Liver (tissue), 9 donors: ENCODE data around the gene MALRD1. TPM values are rescaled to one million over a fixed set of nuclear protein-coding genes. Genes with fewer than 3 reads are reported as not detected.

ENCODE experiments used
- DNase-seq: peaks from one replicate; pipeline ENCODE4 v3.0.0-alpha.2; 2017; ENCODE audit warnings: low spot score
- H3K27ac ChIP-seq, 2 donors: one replicate each; pipeline ENCODE4 v1.7.0; 2013; ENCODE audit warnings: inconsistent platforms in 2 of 2, low read length in 2 of 2, control low read depth in 1 of 2, low read depth in 1 of 2, mild to moderate bottlenecking in 1 of 2
- H3K27me3 ChIP-seq, 4 donors: one replicate each; pipeline versions ENCODE4 v1.6.1 to v1.7.0; 2013; ENCODE audit warnings: low read length in 3 of 4, inconsistent platforms in 1 of 4, mild to moderate bottlenecking in 1 of 4, moderate library complexity in 1 of 4; ENCODE audit not compliant: control insufficient read depth in 4 of 4, insufficient read depth in 4 of 4
- H3K36me3 ChIP-seq, 4 donors: one replicate each; pipeline versions ENCODE4 v1.6.1 to v1.7.0; 2013; ENCODE audit warnings: low read length in 3 of 4, mild to moderate bottlenecking in 3 of 4, low read depth in 1 of 4, moderate library complexity in 1 of 4; ENCODE audit not compliant: control insufficient read depth in 4 of 4, insufficient read depth in 3 of 4
- H3K4me1 ChIP-seq, 4 donors: one replicate each; pipeline versions ENCODE4 v1.6.1 to v1.7.0; 2013; ENCODE audit warnings: low read length in 3 of 4, mild to moderate bottlenecking in 3 of 4, moderate library complexity in 1 of 4; ENCODE audit not compliant: control insufficient read depth in 4 of 4, insufficient read depth in 4 of 4
- H3K4me3 ChIP-seq, 3 donors: one replicate each; pipeline versions ENCODE4 v1.6.1 to v1.7.0; 2013; ENCODE audit warnings: low read length in 3 of 3, control low read depth in 1 of 3, low read depth in 1 of 3, mild to moderate bottlenecking in 1 of 3
- H3K9ac ChIP-seq, 2 donors: one replicate each; pipeline ENCODE4 v1.7.0; 2013; ENCODE audit warnings: low read length in 2 of 2, mild to moderate bottlenecking in 2 of 2, moderate library complexity in 2 of 2, control low read depth in 1 of 2, low read depth in 1 of 2
- H3K9me3 ChIP-seq, 4 donors: one replicate each; pipeline versions ENCODE4 v1.6.1 to v1.7.0; 2013; ENCODE audit warnings: low read length in 3 of 4; ENCODE audit not compliant: control insufficient read depth in 4 of 4
- ATF3 ChIP-seq: IDR thresholded peaks from 2 replicates; pipeline ENCODE4 v1.6.1; 2016; ENCODE audit warnings: antibody characterized with exemption
- CTCF ChIP-seq: fragments of 150-350 bp; IDR thresholded peaks from 2 replicates; pipeline ENCODE4 v1.5.1; 2017; ENCODE audit warnings: improper control_type of control experiment, low read depth, low read length; ENCODE audit not compliant: missing input control
- EGR1 ChIP-seq, 2 donors: IDR thresholded peaks; 2 replicates each; pipeline ENCODE4 v1.6.1; 2016 to 2018; ENCODE audit warnings: antibody characterized with exemption in 2 of 2, low read depth in 2 of 2
- FOXA1 ChIP-seq: IDR thresholded peaks from 2 replicates; pipeline ENCODE4 v1.6.1; 2016; ENCODE audit warnings: antibody characterized with exemption
- FOXA2 ChIP-seq: IDR thresholded peaks from 2 replicates; pipeline ENCODE4 v1.6.1; 2016; ENCODE audit warnings: antibody characterized with exemption
- HNF4A ChIP-seq, 2 donors: conservative IDR thresholded peaks; 2 replicates each; pipeline ENCODE4 v1.6.1; 2016; ENCODE audit warnings: antibody characterized with exemption in 2 of 2, mild to moderate bottlenecking in 2 of 2
- HNF4G ChIP-seq: IDR thresholded peaks from 2 replicates; pipeline ENCODE4 v1.6.1; 2016; ENCODE audit warnings: antibody characterized with exemption
- JUND ChIP-seq, 2 donors: IDR thresholded peaks; 2 replicates each; pipeline ENCODE4 v1.6.1; 2016; ENCODE audit warnings: antibody characterized with exemption in 2 of 2
- MAX ChIP-seq: IDR thresholded peaks from 2 replicates; pipeline ENCODE4 v1.6.1; 2016; ENCODE audit warnings: antibody characterized with exemption
- NR2F2 ChIP-seq: IDR thresholded peaks from 2 replicates; pipeline ENCODE4 v1.6.1; 2016; ENCODE audit warnings: antibody characterized with exemption
- RAD21 ChIP-seq, 2 donors: IDR thresholded peaks; 2 replicates each; pipeline ENCODE4 v1.6.1; 2016; ENCODE audit warnings: antibody characterized with exemption in 2 of 2, mild to moderate bottlenecking in 2 of 2
- REST ChIP-seq: IDR thresholded peaks from 2 replicates; pipeline ENCODE4 v1.6.1; 2016; ENCODE audit warnings: antibody characterized with exemption, mild to moderate bottlenecking
- RXRA ChIP-seq, 2 donors: IDR thresholded peaks; 2 replicates each; pipeline ENCODE4 v1.6.1; 2017 to 2018; ENCODE audit warnings: antibody characterized with exemption in 2 of 2, mild to moderate bottlenecking in 1 of 2
- SP1 ChIP-seq: IDR thresholded peaks from 2 replicates; pipeline ENCODE4 v1.6.1; 2018; ENCODE audit warnings: antibody characterized with exemption, mild to moderate bottlenecking
- YY1 ChIP-seq: IDR thresholded peaks from 2 replicates; pipeline ENCODE4 v1.6.1; 2016; ENCODE audit warnings: antibody characterized with exemption, mild to moderate bottlenecking
- WGBS: extraction: QIAGEN DNeasy Blood & Tissue Kit; methylation state at CpG from one replicate; pipeline ENCODE4 v1.1.7; 2013; 5-methylcytosine and 5-hydroxymethylcytosine counted together
- polyA plus RNA-seq, 2 donors: library from polyadenylated mRNA; stranded (reverse) in 1 of 2; unstranded in 1 of 2; fragments of 200-250 nt in 1 of 2; fragments of >200 nt in 1 of 2; fragmentation: Nextera tagmentation in 1 of 2; extraction: Ambion mirVana in 1 of 2; gene quantifications; one replicate each; pipeline versions ENCODE4 v1.2.1 to v1.2.3, GENCODE V29; 2013 to 2015
- total RNA-seq, 2 donors: library from RNA; depleted of rRNA; stranded (reverse); fragments of >200 nt; gene quantifications; one replicate each; pipeline ENCODE4 v1.2.3, GENCODE V29; 2014
- donor health status: healthy.
- donor health status: healthy.
- donor health status: healthy.
- donor health status: healthy.
- donor health status: healthy.

Gene MALRD1
- total and polyA plus RNA-seq, 4 donors = 0.37 to 0.59 TPM; not detected in 2

- WGBS = 76% methylated on average over 1 of the region's 1 CpG
- no peaks in the 10 kb centered on the region for H3K9me3 ChIP-seq
- H3K4me1 ChIP-seq = no peaks in the 10 kb centered on the region
- H3K4me3 ChIP-seq = no peak overlapping the region
- TF ChIP-seq YY1 = no peak
- TF ChIP-seq FOXA2 = no peak
- no peak for TF ChIP-seq HNF4A (conservative IDR thresholded peaks at IDR 0.05)
- no peak for TF ChIP-seq NR2F2
- no peak for TF ChIP-seq CTCF
- TF ChIP-seq RXRA (IDR thresholded peaks at IDR 0.05) = no peak
- TF ChIP-seq MAX = no peak
- no peak for TF ChIP-seq HNF4G
- H3K9ac ChIP-seq = no peak overlapping the region
- no peaks in the 10 kb centered on the region for H3K27me3 ChIP-seq
- no peaks in the 10 kb centered on the region for H3K36me3 ChIP-seq
- DNase-seq = no peak
- H3K27ac ChIP-seq = no peak overlapping the region
Measured at GRCh38 chr10:19329475-19329874, 280.9 kb downstream of the MALRD1 start.

GRCh38 chr10:19332304-19332703 is 283.7 kb downstream of the MALRD1 start:
- no peak overlapping the region for H3K9ac ChIP-seq
- TF ChIP-seq CTCF = no peak
- TF ChIP-seq JUND (IDR thresholded peaks at IDR 0.05) = no peak
- no peak for TF ChIP-seq RAD21 (IDR thresholded peaks at IDR 0.05)
- no peak for TF ChIP-seq ATF3
- TF ChIP-seq FOXA1 = no peak
- TF ChIP-seq REST = no peak
- no peak for TF ChIP-seq EGR1 (IDR thresholded peaks at IDR 0.05; ENCODE audit: low read depth in 2 of 2)
- TF ChIP-seq NR2F2 = no peak
- no peak for TF ChIP-seq SP1
- TF ChIP-seq YY1 = no peak
- TF ChIP-seq HNF4A (conservative IDR thresholded peaks at IDR 0.05) = no peak
- no peaks in the 10 kb centered on the region for H3K27me3 ChIP-seq
- H3K27ac ChIP-seq = no peak overlapping the region
- no peak for DNase-seq
- no peaks in the 10 kb centered on the region for H3K4me1 ChIP-seq
- no peaks in the 10 kb centered on the region for H3K36me3 ChIP-seq
- no peak overlapping the region for H3K4me3 ChIP-seq
- H3K9me3 ChIP-seq = no peaks in the 10 kb centered on the region
